Neural cell (in vitro differentiated cells): ENCODE measurements around the gene BRICD5. TPM values are rescaled to one million over a fixed set of nuclear protein-coding genes. Genes with fewer than 3 reads are reported as not detected.

Experiments
- H2AFZ ChIP-seq: fragments of 200-600, 300-800 bp; sonication (generic), shearing (Covaris generic); 2 replicates; pipeline ENCODE4 v1.6.0; 2014; ENCODE audit warnings: low read depth, mild to moderate bottlenecking, antibody characterized with exemption, low read length, moderate library complexity
- H3F3A ChIP-seq: fragments of 200-600 bp; shearing (Covaris generic); 2 replicates; pipeline ENCODE4 v1.6.1; 2016; ENCODE audit warnings: mild to moderate bottlenecking, moderate library complexity, mixed read lengths, antibody characterized with exemption, low read length; ENCODE audit not compliant: insufficient read depth, poor library complexity, severe bottlenecking
- H3K27ac ChIP-seq: fragments of 200-600, 300-800 bp; sonication (generic), shearing (Covaris generic); 2 replicates; pipeline ENCODE4 v1.5.1; 2014; ENCODE audit warnings: mild to moderate bottlenecking, low read length, moderate library complexity
- H3K27me3 ChIP-seq: fragments of 300-800, 200-600 bp; sonication (generic), shearing (Covaris generic); 2 replicates; pipeline ENCODE4 v1.6.0; 2014; ENCODE audit warnings: mild to moderate bottlenecking, low read depth, low read length, moderate library complexity; ENCODE audit not compliant: insufficient read depth
- H3K36me3 ChIP-seq: fragments of 300-800, 200-600 bp; sonication (generic), shearing (Covaris generic); 2 replicates; pipeline ENCODE4 v1.5.1; 2014; ENCODE audit warnings: mild to moderate bottlenecking, antibody characterized with exemption, low read length, moderate library complexity; ENCODE audit not compliant: insufficient read depth
- H3K4me2 ChIP-seq: fragments of 300-800, 200-600 bp; sonication (generic), shearing (Covaris generic); 2 replicates; pipeline ENCODE4 v1.6.0; 2014; ENCODE audit warnings: mild to moderate bottlenecking, low read length
- H3K4me3 ChIP-seq: fragments of 300-800, 200-600 bp; sonication (generic), shearing (Covaris generic); 2 replicates; pipeline ENCODE4 v1.5.1; 2014; ENCODE audit warnings: mild to moderate bottlenecking, low read length, moderate library complexity
- H3K79me2 ChIP-seq: fragments of 200-600 bp; shearing (Covaris generic); replicated peaks from 2 replicates; pipeline ENCODE4 v1.6.0; 2014; ENCODE audit warnings: mild to moderate bottlenecking, low read length, moderate library complexity; ENCODE audit not compliant: insufficient read depth
- H3K9ac ChIP-seq: fragments of 300-800, 200-600 bp; sonication (generic), shearing (Covaris generic); 2 replicates; pipeline ENCODE4 v1.6.1; 2016; ENCODE audit warnings: mild to moderate bottlenecking, low read length, mixed read lengths
- H3K9me2 ChIP-seq: fragments of 200-600 bp; shearing (Covaris generic); 2 replicates; pipeline ENCODE4 v1.6.1; 2016; ENCODE audit warnings: mild to moderate bottlenecking, low read length, mixed read lengths; ENCODE audit not compliant: insufficient read depth
- H3K9me3 ChIP-seq: fragments of 200-600, 300-800 bp; sonication (generic), shearing (Covaris generic); 2 replicates; pipeline ENCODE4 v1.6.1; 2016; ENCODE audit warnings: mild to moderate bottlenecking, mixed run types, low read length, moderate library complexity, mixed read lengths
- H4K20me1 ChIP-seq: fragments of 200-600 bp; shearing (Covaris generic); 2 replicates; pipeline ENCODE4 v1.6.1; 2016; ENCODE audit warnings: mild to moderate bottlenecking, mixed run types; ENCODE audit not compliant: insufficient read depth
- EP300 ChIP-seq: fragments of 450-650 bp; conservative IDR thresholded peaks from 2 replicates; pipeline ENCODE4 v1.6.1; 2014; ENCODE audit warnings: antibody characterized with exemption, mild to moderate bottlenecking, moderate library complexity; ENCODE audit not compliant: poor library complexity, severe bottlenecking
- EZH2 ChIP-seq: fragments of 200-600, 300-800 bp; shearing (Covaris generic), sonication (generic); IDR thresholded peaks from 2 replicates; pipeline ENCODE4 v1.6.1; 2014; ENCODE audit warnings: antibody characterized with exemption, low read length, borderline replicate concordance, mild to moderate bottlenecking; ENCODE audit not compliant: insufficient read depth, poor library complexity, severe bottlenecking
- MXI1 ChIP-seq: fragments of 450-650 bp; conservative IDR thresholded peaks from 2 replicates; pipeline ENCODE4 v1.6.1; 2014; ENCODE audit warnings: antibody characterized with exemption, mild to moderate bottlenecking; ENCODE audit not compliant: poor library complexity, severe bottlenecking
- POLR2AphosphoS5 ChIP-seq: IDR thresholded peaks from 2 replicates; pipeline ENCODE4 v1.6.1; 2012
- RAD21 ChIP-seq: fragments of 450-650 bp; conservative IDR thresholded peaks from 2 replicates; pipeline ENCODE4 v1.6.1; 2014; ENCODE audit warnings: antibody characterized with exemption, mild to moderate bottlenecking, moderate library complexity
- SMC3 ChIP-seq: fragments of 450-650 bp; conservative IDR thresholded peaks from 2 replicates; pipeline ENCODE4 v1.6.1; 2014; ENCODE audit warnings: antibody characterized with exemption, mild to moderate bottlenecking, moderate library complexity; ENCODE audit not compliant: poor library complexity
- TAF1 ChIP-seq: IDR thresholded peaks from 2 replicates; pipeline ENCODE4 v1.6.1; 2012; ENCODE audit warnings: low read depth
- polyA plus RNA-seq: library from polyadenylated mRNA; depleted of rRNA; stranded (reverse); fragments of >200 nt; gene quantifications from 2 replicates; pipeline ENCODE4 v1.2.3, GENCODE V29; 2014
- TF ChIP-seq, protein P1 (sequence below): IDR thresholded peaks from 2 replicates; pipeline ENCODE4 v1.6.1; 2012; ENCODE audit warnings: borderline replicate concordance
- TF ChIP-seq, protein P2 (sequence below): fragments of 450-650 bp; IDR thresholded peaks from 2 replicates; pipeline ENCODE4 v1.5.1; 2014; ENCODE audit warnings: antibody characterized with exemption, mild to moderate bottlenecking, moderate library complexity; ENCODE audit not compliant: poor library complexity, severe bottlenecking

The BRICD5 gene
- polyA plus RNA-seq, 1 donor from 2014 or later: 39.2 TPM

DNA sequence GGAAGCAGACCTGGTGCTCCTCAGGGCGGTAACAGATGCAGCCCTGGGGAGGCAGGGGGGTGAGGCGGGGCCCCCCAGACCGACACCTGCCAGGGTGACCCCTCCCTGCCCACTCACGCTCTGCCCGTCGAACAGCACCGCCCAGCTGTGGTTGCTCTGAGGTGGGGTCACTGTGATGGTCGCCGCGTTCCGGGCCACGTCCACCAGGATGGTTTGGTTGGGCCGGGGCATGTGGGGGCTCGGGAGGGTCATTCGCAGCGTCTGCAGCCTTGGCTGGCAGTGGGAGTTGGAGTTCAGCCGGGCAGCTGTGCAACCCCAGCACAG, 692 bp downstream of the BRICD5 start:
- Histone ChIP-seq H3K9ac (no peak overlapping the region), H3K79me2 (peaks cover 9% of the 10 kb centered on the region), H3K36me3 (peaks cover 6% of the 10 kb centered on the region), H3K27me3 (no peaks in the 10 kb centered on the region), H4K20me1 (no peaks in the 10 kb centered on the region), H3K9me3 (no peaks in the 10 kb centered on the region), H3F3A (no peaks in the 10 kb centered on the region), H3K4me2 (no peak overlapping the region), H3K9me2 (no peaks in the 10 kb centered on the region), H3K4me3 (no peak overlapping the region), H2AFZ (no peak overlapping the region), H3K27ac (no peak overlapping the region)
- TF ChIP-seq MXI1 (no peak), EP300 (no peak), EZH2 (no peak), SMC3 (no peak), RAD21 (no peak), TAF1 (no peak), POLR2AphosphoS5 (no peak)
- TF ChIP-seq, protein P1, sequence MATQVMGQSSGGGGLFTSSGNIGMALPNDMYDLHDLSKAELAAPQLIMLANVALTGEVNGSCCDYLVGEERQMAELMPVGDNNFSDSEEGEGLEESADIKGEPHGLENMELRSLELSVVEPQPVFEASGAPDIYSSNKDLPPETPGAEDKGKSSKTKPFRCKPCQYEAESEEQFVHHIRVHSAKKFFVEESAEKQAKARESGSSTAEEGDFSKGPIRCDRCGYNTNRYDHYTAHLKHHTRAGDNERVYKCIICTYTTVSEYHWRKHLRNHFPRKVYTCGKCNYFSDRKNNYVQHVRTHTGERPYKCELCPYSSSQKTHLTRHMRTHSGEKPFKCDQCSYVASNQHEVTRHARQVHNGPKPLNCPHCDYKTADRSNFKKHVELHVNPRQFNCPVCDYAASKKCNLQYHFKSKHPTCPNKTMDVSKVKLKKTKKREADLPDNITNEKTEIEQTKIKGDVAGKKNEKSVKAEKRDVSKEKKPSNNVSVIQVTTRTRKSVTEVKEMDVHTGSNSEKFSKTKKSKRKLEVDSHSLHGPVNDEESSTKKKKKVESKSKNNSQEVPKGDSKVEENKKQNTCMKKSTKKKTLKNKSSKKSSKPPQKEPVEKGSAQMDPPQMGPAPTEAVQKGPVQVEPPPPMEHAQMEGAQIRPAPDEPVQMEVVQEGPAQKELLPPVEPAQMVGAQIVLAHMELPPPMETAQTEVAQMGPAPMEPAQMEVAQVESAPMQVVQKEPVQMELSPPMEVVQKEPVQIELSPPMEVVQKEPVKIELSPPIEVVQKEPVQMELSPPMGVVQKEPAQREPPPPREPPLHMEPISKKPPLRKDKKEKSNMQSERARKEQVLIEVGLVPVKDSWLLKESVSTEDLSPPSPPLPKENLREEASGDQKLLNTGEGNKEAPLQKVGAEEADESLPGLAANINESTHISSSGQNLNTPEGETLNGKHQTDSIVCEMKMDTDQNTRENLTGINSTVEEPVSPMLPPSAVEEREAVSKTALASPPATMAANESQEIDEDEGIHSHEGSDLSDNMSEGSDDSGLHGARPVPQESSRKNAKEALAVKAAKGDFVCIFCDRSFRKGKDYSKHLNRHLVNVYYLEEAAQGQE: no peak
- TF ChIP-seq, protein P2, sequence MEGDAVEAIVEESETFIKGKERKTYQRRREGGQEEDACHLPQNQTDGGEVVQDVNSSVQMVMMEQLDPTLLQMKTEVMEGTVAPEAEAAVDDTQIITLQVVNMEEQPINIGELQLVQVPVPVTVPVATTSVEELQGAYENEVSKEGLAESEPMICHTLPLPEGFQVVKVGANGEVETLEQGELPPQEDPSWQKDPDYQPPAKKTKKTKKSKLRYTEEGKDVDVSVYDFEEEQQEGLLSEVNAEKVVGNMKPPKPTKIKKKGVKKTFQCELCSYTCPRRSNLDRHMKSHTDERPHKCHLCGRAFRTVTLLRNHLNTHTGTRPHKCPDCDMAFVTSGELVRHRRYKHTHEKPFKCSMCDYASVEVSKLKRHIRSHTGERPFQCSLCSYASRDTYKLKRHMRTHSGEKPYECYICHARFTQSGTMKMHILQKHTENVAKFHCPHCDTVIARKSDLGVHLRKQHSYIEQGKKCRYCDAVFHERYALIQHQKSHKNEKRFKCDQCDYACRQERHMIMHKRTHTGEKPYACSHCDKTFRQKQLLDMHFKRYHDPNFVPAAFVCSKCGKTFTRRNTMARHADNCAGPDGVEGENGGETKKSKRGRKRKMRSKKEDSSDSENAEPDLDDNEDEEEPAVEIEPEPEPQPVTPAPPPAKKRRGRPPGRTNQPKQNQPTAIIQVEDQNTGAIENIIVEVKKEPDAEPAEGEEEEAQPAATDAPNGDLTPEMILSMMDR: no peak

DNA sequence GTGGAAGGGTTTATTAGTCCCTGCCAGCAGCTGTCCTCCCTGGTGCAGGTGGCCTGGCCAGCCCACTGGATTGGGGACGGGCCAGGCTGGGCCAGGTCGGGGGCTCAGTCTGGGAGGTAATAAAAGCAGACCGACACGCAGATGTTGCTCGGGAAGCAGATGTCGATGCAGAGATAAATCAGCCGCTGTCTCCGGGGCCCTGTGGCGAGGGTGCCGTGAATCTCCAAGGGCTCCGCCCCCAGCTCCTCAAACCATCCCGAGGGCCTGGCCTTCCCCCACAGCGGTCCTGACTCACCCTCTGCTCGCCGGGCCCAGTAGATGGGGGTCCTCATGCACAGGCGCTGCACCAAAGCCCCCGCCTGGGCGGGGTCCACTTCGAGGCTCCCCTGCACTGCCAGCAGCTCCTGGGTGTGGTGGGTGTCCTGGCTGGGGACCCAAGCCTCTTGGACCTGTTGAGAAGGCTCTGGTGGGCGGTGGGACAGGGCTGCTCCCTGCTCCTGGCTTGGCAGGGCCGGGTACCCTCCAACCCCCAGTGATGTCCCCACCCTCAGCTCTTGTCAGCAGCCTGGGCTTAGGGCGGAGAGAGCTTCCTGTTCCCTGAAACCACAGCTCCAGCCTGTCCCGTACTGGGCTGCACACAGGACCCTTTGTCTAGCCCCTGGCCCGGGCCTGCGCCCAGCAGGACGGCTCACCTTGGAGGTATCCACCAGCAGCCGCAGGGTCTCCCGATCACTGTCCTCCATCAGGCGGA, 1.2 kb downstream of the BRICD5 start:
- Histone ChIP-seq H4K20me1 (no peaks in the 10 kb centered on the region), H3K4me3 (no peak overlapping the region)

More for the DNA sequence above, 1.2 kb downstream of the BRICD5 start:
- H3K27ac ChIP-seq: no peak overlapping the region
- H3K79me2 ChIP-seq: peaks cover 9% of the 10 kb centered on the region
- H3K36me3 ChIP-seq: peaks cover 6% of the 10 kb centered on the region
- no peak overlapping the region for H3K9ac ChIP-seq
- no peaks in the 10 kb centered on the region for H3K9me3 ChIP-seq
- no peaks in the 10 kb centered on the region for H3F3A ChIP-seq
- H2AFZ ChIP-seq: no peak overlapping the region
- TF ChIP-seq, protein P1: no peak
- no peak overlapping the region for H3K4me2 ChIP-seq
- H3K27me3 ChIP-seq: no peaks in the 10 kb centered on the region
- H3K9me2 ChIP-seq: no peaks in the 10 kb centered on the region
